Colon (tissue), 2 donors: ENCODE results near the gene KCNJ9.
"Not testable (repeated sequence)": the region's sequence is repeated elsewhere in the genome, so short reads cannot be mapped to it uniquely, and the experiment has no call there.

Experiments
- FAIRE-seq: peaks from 2 replicates; lab custom pipeline; 2012; peaks lifted over from hg19 to GRCh38; lab: Jason Lieb, UNC
- donor health status: control.
- donor health status: control.

KCNJ9 gene

GRCh38 chr1:160081261-160081936 is at the start of gene KCNJ9:
KCNJ9 (plus strand) TSS chr1:160081538; CDS start chr1:160084031, 2,493 bp downstream.
- FAIRE-seq, result no peak

- no peak for FAIRE-seq
Observed at GRCh38 chr1:160032165-160032820, 49.0 kb upstream of the KCNJ9 start.

GRCh38 chr1:160040476-160040875 is 40.9 kb upstream of the KCNJ9 start:
- FAIRE-seq, result no peak

GRCh38 chr1:160043543-160043942 is 37.8 kb upstream of the KCNJ9 start:
- FAIRE-seq, result no peak

- no peak for FAIRE-seq
Observed at GRCh38 chr1:160045653-160046052, 35.7 kb upstream of the KCNJ9 start.

- FAIRE-seq, result no peak
Observed at GRCh38 chr1:160046494-160047110, 34.7 kb upstream of the KCNJ9 start.

- FAIRE-seq, result no peak
Observed at GRCh38 chr1:160047111-160047991, 34.0 kb upstream of the KCNJ9 start.

- FAIRE-seq, result no peak
Observed at GRCh38 chr1:160048335-160048734, 33.0 kb upstream of the KCNJ9 start.

- FAIRE-seq, result no peak
Observed at GRCh38 chr1:160049101-160049500, 32.2 kb upstream of the KCNJ9 start.

- FAIRE-seq, result not testable (repeated sequence)
Observed at GRCh38 chr1:160050182-160050581, 31.2 kb upstream of the KCNJ9 start.

GRCh38 chr1:160050619-160051018 is 30.7 kb upstream of the KCNJ9 start:
- FAIRE-seq, result no peak

- FAIRE-seq, result no peak
Observed at GRCh38 chr1:160052936-160053335, 28.4 kb upstream of the KCNJ9 start.

GRCh38 chr1:160053548-160054365 is 27.6 kb upstream of the KCNJ9 start:
- no peak for FAIRE-seq

GRCh38 chr1:160056648-160057169 is 24.6 kb upstream of the KCNJ9 start:
- no peak for FAIRE-seq

- FAIRE-seq, result no peak
Observed at GRCh38 chr1:160058087-160058486, 23.3 kb upstream of the KCNJ9 start.

- FAIRE-seq, result no peak
Observed at GRCh38 chr1:160061369-160062229, 19.7 kb upstream of the KCNJ9 start.

- no peak for FAIRE-seq
Observed at GRCh38 chr1:160062230-160062532, 19.2 kb upstream of the KCNJ9 start.

- FAIRE-seq, result no peak
Observed at GRCh38 chr1:160063176-160063575, 18.2 kb upstream of the KCNJ9 start.

GRCh38 chr1:160064164-160064563 is 17.2 kb upstream of the KCNJ9 start:
- no peak for FAIRE-seq

- FAIRE-seq, result no peak
Observed at GRCh38 chr1:160064746-160065145, 16.6 kb upstream of the KCNJ9 start.
